ENCODE data around the gene ACBD4.
"Not testable (repeated sequence)": the region's sequence is repeated elsewhere in the genome, so short reads cannot be mapped to it uniquely, and the experiment has no call there.

Gene ACBD4

DNA sequence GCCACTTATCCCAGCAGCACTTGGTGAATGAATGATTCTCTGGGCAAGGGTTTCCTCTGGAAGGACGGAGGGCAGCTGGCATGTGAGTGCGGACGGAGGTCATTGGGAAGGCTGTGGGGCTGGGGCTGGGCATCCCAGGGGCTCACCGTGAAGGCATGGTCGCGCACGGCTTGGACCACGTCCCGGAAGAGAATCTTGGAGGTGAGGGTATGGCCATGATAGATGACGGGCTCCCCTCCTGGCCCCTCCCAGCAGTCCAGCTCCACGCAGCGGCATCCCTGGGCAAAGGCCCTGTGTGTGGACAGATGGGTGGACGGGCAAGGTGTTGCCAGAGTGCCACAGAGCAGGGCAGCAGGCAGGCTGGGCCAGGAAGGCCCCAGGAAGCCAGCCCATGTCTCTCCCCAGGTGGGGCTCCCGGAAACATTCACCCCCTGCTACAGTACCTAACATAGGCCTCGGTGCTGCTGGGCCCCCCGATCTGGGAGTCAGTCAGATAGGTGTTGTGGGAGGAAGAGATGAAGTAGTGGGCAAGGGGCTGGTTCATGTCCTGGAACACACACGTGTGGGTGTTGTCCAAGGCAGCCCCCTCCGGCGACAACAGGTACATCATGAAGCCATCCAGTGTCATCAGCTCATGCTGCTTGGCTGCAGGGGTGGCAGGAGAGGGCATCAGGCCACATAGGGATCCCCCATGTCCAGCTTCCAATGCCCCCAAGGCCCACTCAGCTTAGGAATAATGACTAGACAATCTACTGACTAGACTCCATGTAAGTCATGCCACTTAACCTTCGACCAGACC lies 17.4 kb upstream of the ACBD4 start:
- in situ Hi-C loops (cut with MboI; ENCODE audit: low sequenced_read_pairs), result no loop called here

DNA sequence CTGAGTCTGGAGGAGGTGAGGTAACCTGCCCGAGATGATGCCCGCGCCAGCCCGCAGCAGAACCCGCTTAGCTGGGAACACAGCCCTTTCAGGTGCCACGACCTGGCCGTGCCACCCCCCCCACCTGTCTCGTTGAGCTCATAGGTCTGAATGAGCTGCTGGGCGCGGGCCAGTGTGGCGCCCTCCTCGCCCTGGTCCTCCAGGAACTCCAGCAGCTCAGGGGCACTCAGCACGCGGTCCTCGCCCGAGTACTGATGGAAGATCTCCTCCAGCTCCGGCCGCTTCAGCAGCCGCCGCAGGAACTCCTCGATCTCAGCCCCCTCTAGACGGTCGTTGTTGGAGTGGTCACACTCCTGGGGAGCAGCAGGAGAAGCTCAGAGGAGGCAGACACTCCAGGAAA lies 16.8 kb upstream of the ACBD4 start:
- in situ Hi-C loops (cut with MboI; ENCODE audit: low sequenced_read_pairs), result no loop called here

- in situ Hi-C loops (cut with MboI; ENCODE audit: low sequenced_read_pairs), result no loop called here
Observed at GRCh38 chr17:45119964-45120363, 15.5 kb upstream of the ACBD4 start.

DNA sequence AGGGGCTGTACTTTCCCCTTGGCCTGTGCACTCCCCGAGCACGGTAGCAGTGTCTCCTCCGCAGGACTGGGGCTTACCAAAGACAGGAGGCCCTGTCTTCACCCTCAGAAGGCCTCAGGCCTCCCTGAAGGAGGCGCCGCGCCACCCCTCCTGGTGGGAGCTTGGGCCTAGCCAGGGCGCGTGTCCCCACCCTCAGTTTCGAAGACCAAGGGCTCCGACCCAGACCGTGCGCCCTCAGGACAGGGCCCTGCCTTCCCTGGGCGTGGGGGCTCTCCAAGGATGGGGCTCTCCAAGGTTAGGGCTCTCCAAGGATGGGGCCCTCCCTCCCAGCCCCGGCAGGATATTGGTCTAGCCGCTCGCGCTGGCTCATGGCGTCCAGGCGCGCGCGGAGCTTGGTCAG lies 14.9 kb upstream of the ACBD4 start:
- in situ Hi-C loops (cut with MboI; ENCODE audit: low sequenced_read_pairs), result no loop called here

- in situ Hi-C loops (cut with MboI; ENCODE audit: low sequenced_read_pairs), result no loop called here
Observed at GRCh38 chr17:45121055-45121454, 14.4 kb upstream of the ACBD4 start.

DNA sequence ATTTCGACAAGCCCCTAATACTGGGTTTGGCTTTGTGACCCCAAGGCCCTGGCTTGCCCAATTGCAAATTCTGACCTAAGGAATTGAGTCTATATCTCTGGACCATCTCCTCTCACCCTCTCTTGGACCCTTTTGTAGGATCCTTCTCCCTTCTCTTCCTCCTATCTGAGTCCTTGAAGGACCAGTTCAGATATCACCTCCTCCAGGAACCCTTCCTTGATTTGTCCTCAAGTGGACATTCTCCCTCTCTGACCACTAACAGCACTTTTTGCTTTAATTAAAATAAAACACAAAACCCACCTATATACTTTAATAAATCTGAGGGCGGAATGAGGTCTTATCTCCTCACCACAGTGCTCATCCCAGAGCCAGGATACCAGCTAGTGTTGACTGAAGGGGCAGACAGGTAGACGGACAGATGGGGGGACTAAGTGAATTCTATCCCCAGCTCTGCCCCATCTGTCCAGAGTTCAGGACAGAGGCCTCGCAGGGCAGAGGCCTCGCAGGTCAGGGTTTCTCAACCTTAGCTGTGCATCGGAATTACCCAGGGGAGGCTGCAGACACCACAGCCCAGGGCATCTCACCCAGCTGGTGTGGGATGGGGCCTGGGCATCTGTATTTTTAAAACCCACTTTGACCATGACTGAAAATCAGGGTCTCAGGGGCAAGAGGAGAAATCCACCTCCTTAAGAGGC lies 12.3 kb upstream of the ACBD4 start:
- in situ Hi-C loops (cut with MboI; ENCODE audit: low sequenced_read_pairs), result no loop called here

- in situ Hi-C loops (cut with MboI; ENCODE audit: low sequenced_read_pairs), result no loop called here
Observed at GRCh38 chr17:45123930-45124796, 11.3 kb upstream of the ACBD4 start.

DNA sequence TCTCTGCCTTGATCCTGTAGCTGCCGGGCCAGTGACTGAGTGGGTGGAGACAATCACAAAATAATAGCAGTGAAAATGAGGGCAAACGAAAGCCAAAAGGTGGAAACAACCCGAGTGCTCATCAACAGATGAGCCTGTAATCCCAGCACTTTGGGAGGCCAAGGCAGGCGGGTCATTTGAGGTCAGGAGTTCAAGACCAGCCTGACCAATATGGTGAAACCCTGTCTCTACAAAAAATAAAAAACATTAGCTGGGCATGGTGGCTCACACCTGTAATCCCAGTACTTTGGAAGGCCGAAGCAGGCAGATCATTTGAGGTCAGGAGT lies 10.7 kb upstream of the ACBD4 start:
- in situ Hi-C loops (cut with MboI; ENCODE audit: low sequenced_read_pairs), result not testable (repeated sequence)

DNA sequence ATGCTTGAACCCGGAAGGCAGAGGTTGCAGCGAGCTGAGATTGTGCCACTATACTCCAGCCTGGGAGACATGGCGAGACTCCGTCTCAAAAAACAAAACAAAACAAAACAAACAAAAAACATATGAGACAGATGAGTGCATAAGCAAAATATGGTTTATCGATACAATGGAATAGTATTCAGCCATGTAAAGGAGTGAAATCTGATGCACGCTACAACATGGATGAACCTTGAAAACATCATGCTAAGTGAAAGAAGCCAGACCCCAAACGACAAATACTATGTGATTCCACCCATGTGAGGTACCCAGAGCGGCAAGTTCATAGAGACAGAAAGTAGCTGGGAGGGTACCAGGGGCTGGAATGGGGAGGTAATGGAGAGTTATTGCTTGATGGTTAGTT lies 10.0 kb upstream of the ACBD4 start:
- in situ Hi-C loops (cut with MboI; ENCODE audit: low sequenced_read_pairs), result no loop called here

DNA sequence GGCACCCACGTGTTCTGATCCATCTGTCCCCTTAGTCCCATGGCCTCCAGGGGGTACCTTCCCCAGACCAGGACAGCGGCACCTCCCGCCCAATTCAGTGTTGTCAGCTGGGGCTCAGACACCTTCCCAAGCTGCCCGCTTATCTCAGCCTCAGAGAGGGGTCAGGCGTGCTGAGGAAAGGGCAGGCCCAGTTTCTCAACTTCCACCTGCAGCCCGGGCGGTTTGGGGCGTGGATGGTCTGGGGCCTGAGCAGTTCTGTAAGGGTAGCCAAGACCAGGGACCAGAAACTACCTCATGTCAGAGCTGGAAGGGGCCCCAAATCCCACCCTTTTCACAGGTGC lies 8.3 kb upstream of the ACBD4 start:
- in situ Hi-C loops (cut with MboI; ENCODE audit: low sequenced_read_pairs), result no loop called here

DNA sequence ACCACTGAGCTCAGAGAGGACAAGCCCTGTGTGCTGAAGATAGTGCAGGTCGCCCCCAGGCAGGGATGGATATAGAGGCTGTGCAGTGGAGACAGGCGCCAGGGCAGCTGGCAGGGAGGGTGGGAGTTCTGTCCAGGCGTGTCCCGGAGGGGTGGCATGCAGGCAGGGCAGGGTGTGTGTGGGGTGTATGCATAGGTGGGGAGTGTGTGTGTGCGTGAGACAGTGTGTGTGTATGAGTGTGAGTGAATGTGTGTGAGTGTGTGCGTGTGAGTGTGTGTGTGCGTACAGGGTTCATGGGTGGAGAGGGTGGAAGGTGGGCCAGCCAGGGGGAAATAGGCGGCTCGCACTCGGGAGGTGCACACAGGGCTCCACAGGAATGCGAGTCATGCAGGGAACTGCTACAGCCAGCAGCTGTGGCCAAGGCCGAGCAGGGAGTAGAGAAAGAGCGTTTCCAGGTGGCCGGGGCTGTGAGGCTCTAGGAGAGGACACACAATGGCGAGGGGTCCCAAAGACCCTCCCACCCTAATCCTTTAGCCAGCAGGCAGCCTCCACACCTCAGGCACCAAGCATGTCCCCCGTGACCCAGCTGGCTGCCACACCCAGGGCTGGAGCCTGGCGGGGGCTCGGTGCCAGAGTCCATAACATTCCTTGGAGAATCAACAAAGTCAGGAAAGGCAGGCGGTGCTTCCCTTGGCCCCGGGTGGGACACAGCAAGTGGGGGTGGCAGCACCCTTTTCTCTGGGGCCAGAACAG lies 7.8 kb upstream of the ACBD4 start:
- in situ Hi-C loops (cut with MboI; ENCODE audit: low sequenced_read_pairs), result no loop called here

DNA sequence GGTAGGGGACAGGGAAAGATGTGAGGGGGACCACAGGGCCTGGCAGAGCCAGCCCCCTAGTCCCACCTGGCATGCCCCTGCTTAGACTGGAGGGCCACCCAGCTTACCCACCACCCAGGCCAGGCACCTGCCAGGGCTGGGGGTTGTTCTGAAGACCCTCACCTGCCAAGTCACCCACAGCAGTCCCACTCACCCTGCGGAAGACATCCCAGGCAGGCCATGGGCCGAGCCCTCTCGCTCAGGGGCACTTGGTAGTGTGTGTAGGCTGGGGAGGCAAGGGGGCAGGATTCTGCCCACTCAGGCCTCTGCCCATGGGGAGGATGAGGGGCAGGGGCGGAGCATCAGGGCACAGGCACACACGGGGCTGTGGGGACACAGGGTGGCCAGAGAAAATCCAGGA lies 7.2 kb upstream of the ACBD4 start:
- in situ Hi-C loops (cut with MboI; ENCODE audit: low sequenced_read_pairs), result no loop called here

- in situ Hi-C loops (cut with MboI; ENCODE audit: low sequenced_read_pairs), result no loop called here
Observed at GRCh38 chr17:45128989-45129388, 6.5 kb upstream of the ACBD4 start.

DNA sequence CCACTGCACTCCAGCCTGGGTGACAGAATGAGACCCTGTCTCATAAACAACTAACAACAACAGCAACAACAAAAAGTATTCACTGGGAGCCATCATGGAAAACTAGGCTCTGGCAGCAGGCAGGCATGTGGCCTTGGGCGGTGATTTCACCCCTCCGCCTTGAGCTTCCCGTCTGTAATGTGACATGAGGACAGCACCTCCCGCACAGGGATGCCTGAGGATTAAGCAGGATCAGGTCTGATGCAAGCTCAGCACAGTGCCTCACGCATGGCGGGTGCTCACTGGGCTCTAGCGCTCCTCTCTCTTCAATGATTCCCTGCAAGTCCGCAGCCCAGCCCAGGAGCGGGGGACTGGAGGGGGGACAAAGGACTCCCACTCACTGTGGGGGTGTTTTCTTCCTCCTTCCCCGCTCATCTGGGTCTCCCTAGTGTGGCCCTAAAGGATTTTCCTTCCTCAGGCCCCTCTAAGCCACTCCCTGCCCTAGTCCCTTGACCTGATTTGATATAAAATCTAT lies 6.0 kb upstream of the ACBD4 start:
- in situ Hi-C loops (cut with MboI; ENCODE audit: low sequenced_read_pairs), result no loop called here

DNA sequence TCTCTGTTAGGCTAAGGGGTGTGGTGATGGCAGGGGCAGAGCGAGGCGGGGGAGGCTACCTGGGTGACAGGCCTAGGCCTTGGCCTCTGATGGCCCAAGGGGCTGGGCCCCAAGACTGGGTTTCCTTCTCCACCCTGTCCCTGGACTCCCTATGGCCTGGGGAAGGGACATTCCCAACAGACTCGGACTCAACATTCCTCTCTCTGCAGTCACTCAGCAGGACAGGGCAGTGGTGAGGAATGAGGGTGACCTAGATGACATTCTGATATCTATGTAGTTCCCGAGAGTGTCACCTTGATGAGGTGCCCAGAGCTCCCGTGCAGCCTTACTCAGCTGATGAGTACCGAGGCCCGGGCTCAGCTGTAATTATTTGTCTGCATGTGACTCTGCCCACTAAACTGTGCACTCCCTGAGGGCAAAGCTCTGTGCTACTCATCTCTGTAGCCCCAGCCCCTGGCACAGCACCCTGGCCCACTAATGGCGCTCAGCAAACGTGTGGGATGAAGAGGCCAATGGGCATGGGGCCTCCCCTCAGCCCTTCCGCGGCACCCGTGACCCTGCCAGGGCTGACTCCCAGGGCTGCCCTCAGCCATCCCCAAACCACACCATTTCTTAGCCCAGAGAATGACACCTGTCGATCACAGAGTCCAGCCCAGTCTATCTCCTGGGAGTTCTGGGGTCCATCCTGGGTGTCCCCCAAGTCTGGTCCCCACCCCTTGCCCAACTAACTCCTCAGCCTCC lies 5.4 kb upstream of the ACBD4 start:
- in situ Hi-C loops (cut with MboI; ENCODE audit: low sequenced_read_pairs), result no loop called here

- in situ Hi-C loops (cut with MboI; ENCODE audit: low sequenced_read_pairs), result no loop called here
Observed at GRCh38 chr17:45130681-45131615, 4.5 kb upstream of the ACBD4 start.

GRCh38 chr17:45131616-45132319 lies 3.7 kb upstream of the ACBD4 start:
- in situ Hi-C loops (cut with MboI; ENCODE audit: low sequenced_read_pairs), result no loop called here

DNA sequence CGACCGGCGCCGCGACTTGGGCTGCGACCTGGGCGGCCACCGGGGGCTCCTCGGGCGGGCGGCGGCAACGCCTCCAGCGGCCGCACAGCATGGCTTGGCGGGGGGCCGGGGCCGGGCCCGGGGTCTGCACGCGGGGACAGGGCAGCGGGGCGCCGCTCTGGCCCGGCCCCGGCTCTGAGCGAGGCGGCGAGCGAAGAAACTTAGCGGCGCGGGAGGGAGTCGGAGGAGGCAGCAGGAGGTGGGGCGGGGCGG lies 3.2 kb upstream of the ACBD4 start, which contains the start of gene PLCD3:
Gene PLCD3 (minus strand): TSS at position 196 of the 252 bp plus-strand sequence. CDS start 105 bp downstream, at position 91.
- in situ Hi-C loops (cut with MboI; ENCODE audit: low sequenced_read_pairs), result no loop called here
